CD4-positive, alpha-beta T cell treated with Interleukin-12 subunit alpha and Interleukin-12 subunit beta, for 1 hour (primary cell): ENCODE measurements around the gene ASPRV1.

Experiments used
- DNase-seq: peaks from one replicate; pipeline ENCODE4 v3.0.0-alpha.2; 2020

Gene ASPRV1

DNA sequence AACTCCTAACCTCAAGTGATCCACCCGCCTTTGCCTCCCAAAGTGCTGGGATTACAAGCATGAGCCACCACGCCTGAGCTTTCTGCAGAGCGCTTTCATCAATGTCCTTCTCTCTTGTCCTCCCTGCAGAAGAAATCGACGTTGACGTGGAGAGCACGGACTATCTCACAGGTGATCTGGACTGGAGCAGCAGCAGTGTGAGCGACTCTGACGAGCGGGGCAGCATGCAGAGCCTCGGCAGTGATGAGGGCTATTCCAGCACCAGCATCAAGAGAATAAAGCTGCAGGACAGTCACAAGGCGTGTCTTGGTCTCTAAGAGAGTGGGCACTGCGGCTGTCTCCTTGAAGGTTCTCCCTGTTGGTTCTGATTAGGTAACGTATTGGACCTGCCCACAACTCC, 23.5 kb downstream of the ASPRV1 start:
- DNase-seq = no peak

GRCh38 chr2:69936906-69937305, 24.5 kb downstream of the ASPRV1 start:
- no peak for DNase-seq

DNA sequence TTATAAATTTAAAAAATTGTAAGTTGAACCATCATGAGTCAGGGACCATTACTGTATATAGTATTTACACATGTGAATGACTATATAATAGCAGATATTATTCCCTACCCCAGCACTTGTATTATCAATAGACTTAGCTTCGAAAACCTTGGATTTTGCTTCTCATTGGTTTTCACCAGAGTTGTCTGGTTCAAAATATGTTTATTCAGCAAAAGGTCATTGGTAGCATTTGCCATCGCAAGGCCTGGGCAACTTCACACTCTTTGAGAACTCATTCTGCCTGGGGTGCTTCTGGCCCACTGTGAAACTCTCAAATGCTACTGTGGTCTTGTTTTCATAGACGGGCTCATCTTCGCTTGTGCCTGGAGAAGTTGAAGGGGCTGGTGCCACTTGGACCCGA, 26.4 kb downstream of the ASPRV1 start:
- DNase-seq = no peak

DNA sequence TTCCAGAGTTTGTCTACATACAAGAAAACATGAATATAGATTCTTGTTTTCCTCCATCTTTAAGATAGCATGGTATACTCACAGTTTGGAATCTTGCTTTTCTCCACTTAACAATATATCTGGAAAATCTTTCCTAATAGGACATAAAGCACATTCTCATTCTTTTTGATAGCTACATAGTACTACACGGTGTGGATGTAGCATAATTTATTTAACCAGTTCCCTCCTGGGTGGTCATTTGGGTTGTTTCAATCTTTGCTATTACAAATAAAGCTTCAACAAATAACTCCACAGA, 26.9 kb downstream of the ASPRV1 start:
- no peak for DNase-seq

- no peak for DNase-seq
Measured at GRCh38 chr2:69933839-69934613, 27.4 kb downstream of the ASPRV1 start.

DNA sequence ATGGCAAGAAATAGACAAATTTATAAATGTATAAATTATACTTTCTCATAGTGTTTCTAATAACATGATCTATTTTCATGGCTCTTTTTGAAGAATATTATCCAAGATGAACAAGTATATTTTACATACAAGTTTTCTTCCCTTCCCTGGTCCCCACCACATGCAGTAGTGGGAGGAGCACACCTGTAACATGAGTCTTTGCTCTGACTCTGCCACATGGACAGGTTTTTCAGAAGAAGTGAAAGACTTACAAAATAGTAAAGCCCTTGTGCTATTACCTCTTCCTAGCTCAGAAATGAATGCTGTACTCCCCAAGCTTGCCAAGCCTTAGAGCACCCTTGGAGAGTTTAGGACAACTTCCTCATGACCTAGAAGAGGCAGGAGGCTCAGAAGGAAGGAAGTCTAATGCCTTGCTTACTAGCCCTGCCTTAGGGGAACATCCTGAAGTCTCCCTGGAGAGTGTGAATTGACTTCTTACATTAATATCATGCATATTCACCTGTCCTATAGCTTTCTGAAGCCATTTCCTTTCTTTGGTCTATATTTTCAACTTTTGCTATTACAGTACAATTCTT, 28.1 kb downstream of the ASPRV1 start:
- no peak for DNase-seq

- DNase-seq = no peak
Measured at GRCh38 chr2:69932596-69932922, 28.9 kb downstream of the ASPRV1 start.

- no peak for DNase-seq
Measured at GRCh38 chr2:69931832-69932595, 29.4 kb downstream of the ASPRV1 start.

- no peak for DNase-seq
Measured at GRCh38 chr2:69926849-69927515, 34.4 kb downstream of the ASPRV1 start.

DNA sequence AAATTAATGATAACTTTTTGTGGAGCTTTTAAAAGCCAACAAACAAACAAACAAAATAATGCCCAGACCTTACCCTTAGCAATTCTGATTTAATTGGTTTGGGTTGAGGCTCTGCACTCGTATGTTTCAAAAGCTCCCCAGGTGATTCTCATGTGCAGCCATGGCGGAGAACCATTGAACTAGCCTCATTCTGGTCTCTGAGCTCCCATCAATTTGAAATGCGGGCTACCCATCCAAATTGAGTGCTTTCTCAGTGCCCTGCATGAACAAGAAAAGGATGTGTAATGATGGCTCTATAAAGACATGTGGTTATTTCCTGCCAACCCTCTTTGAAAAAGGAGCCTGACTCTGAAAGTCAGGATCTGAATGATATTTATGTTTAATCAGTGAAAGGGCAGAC, 38.3 kb downstream of the ASPRV1 start:
- no peak for DNase-seq

GRCh38 chr2:69918401-69918800, 43.0 kb downstream of the ASPRV1 start:
- no peak for DNase-seq

- DNase-seq = no peak
Measured at GRCh38 chr2:69917852-69918251, 43.6 kb downstream of the ASPRV1 start.

- no peak for DNase-seq
Measured at GRCh38 chr2:69916106-69916505, 45.3 kb downstream of the ASPRV1 start.

- DNase-seq = peak; percentile 23
Measured at GRCh38 chr2:69914950-69915945, 46.2 kb downstream of the ASPRV1 start, which contains the start of gene MXD1. MXD1 (plus strand) TSS chr2:69915109; CDS start chr2:69915331, 222 bp downstream.

DNA sequence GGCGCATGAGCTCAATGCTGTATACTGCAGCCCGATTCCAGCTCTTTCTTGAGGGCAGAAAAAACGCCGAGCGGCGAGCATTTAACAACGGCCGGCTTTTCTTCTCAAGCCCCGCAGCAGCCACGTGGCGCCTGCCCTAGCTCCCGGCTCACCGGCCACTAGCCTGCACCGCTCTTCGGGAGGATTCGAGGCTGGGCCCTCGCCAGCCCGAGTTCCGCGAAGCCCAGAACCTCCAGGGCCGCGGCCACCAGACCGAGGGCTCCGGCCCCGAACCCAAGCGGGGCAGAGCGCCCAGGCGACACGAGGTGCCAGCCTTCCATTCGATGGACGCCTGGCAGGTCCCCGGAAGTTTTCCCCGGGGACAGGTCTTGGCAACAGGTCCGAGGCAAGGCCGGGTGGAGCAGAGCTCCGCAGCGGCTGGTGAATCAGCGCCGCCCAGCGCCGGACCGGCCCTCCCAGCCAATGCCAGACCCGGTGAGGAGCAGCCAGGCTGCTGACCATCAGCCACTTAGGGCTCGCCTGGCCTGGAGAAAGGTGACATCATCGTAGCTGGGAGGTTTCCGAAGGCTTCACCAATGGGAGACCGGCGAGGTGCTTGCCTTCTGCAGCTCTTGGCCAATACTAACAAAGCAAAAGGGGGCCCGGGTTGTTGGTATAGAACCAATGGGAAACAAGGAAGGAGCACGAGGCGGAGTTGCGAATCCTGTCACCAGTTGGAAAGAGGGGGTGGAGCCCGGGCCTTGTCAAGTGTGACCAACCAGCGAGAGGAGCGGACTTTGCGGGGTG, 47.1 kb downstream of the ASPRV1 start:
- DNase-seq = peak; percentile 100

- DNase-seq = peak; percentile 74
Measured at GRCh38 chr2:69911985-69912563, 49.4 kb downstream of the ASPRV1 start.
